Measurements from ENCODE around the gene BIN2. TPM values are rescaled to one million over a fixed set of nuclear protein-coding genes. Genes with fewer than 3 reads are reported as not detected.

The BIN2 gene
- total RNA-seq = under 0.01 TPM in 1 of 2 replicates, not detected in the other

DNA sequence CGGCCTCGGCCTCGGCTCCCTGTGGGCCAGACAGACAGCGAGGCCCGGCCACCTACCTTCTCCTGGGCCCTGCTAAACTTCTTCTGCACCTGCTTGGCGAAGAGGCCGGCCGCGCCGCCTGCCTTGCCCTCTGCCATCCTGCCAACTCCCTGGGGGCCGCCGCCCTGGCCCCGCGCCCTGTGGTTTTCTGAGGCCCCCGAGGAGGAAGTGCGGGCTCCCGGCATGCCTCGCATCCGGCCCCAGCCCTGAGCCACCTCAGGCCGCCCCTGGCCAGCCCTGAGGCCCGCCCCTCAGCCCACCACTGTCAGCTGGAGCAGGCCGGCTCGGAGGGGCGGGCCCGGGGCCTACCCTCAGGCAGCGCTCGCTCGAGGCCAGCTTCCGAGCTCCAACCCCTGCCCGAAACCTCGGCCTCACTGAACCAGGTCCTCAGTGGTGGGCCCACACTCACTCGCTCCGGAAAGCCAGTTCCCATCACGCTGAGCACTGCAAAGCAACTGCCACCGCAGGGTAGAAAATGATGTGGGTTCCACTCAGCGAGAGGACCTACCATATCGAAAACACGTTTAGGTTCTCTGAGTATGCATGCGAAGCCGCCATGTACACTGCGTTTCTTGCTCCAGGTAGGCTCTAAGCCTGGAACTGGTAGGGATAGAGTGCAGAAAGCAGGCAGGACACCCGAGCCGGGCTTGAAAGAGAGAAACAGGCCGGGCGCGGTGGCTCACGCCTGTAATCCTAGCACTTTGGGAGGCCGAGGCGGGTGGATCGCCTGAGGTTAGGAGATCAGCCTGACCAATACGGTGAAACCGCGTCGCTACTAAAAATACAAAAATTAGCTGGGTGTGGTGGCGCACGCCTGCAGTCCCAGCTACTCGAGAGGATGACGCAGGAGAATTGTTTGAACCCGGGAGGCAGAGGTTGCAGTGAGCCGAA is at the start of gene BIN2:
TSS of gene BIN2 (minus strand) at position 209 of the 930 bp plus-strand sequence. CDS start at position 137, 72 bp downstream.

DNA sequence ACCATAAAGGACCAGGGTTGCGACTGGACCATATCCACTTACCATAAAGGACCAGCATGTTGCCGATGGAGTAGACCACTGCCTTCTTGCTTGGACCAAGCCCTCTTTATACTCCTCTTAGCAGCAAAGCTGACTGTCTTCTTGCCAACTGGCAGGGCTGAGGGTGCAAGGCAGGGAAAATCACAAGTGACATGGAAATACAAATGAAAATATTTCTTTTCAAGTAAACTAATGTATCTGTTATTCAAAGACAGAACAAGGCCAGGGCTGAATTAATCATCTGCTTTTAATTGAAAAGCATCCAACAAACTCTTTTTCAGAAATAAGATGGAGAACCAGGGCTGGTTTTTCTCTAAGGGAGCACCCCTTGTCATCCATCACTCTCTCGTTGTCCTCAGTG is 22.6 kb upstream of the BIN2 start, which contains the start of gene CELA1:
TSS of gene CELA1 (minus strand) at position 99 of the 400 bp plus-strand sequence. CDS start at position 58, 41 bp downstream.

DNA sequence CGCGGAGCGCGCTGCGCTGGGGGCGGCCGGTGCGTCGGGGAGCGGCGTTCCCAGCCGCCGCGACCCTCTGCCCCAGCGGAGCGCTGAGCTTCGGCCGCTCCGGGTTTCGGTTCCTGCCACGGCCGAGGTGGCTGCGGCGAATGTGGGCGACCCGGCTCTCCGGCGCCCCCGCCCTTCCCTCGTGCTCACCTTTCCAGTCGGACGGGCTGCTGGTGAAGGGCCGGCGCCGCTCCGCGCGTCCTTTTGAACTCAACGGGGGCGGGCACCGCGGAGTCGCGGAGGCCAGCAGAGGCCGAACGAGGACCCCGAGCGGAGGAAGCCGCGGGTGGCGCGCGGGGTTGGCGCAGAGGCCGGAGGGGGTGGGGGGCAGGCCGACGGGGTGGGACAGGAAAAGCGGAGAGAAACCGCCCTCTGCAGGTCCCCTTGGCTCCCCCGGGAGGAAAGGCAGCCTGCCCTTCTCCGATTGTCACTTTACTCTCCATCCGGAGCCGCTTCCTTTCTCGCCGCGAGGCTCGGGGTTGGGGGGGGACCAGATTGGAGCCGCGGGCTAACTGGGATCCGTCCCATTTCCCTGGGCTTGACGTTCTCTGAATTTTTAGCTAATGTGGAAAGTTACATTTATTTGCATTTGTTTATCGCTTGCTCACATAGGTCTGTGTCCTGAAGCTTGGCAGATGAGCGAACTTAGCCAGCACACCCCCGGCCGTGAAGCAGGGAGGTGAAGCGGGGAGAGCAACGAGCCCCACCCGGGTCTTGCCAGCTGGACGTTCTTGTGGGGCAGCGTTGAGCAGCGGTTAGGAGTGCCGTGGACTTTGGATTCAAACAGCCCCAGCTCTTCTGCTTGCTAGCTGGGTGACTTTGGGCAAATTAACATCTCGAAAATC is 53.7 kb downstream of the BIN2 start, which contains the start of gene SMAGP:
TSS of gene SMAGP (minus strand) at position 349 of the 884 bp plus-strand sequence. CDS start 1,137 bp downstream, outside the sequence.

DNA sequence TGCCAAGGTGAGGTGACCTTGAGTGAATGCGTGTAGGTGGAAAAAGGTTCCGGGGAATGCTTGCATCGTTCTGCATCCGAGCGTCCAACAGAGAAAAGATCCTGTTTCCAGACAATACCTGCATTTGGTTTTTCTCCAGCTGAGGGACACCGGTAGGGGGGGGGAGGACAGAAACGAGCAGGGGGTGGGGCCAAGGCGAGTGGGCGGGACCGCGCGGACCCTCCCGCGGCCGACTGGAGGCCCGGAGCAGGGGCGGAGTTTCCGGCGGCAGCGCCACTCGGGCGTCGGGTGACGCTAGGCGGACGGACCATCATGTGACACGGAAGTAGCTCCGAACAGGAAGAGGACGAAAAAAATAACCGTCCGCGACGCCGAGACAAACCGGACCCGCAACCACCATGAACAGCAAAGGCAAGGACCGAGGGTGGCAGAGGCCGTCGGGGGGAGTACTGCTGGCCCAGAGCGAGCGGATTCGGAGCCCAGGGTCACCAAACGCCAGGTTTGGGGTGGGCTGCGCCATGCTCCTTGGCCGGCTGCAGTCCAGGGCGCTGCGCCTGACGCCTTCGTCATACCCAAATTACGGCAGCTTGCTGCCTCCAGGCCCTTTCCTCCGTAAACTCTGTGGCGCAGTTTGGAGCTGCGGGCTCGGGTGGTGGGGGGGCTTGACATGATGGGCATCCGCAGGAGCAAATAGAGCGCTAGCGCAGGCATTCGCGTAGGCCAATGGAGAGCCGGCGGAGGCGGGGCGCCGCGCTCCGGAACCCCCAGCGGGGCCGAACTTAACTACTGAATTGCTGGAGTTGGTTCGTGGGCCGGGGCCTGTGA is 85.3 kb downstream of the BIN2 start, which contains the start of gene DAZAP2:
TSS of gene DAZAP2 (plus strand) at position 317 of the 825 bp plus-strand sequence. CDS start at position 399, 82 bp downstream.

Other genes starting within 250 kb of the BIN2 start
- gene CSRNP2, start 240.6 kb downstream of the BIN2 start, total RNA-seq = 27.1 and 31.4 TPM in 2 replicates
- gene TFCP2, start 151.0 kb downstream of the BIN2 start, total RNA-seq = 7.9 and 9.0 TPM in 2 replicates
- gene POU6F1, start 106.1 kb downstream of the BIN2 start, total RNA-seq = 2.2 and 5.1 TPM in 2 replicates
- gene DAZAP2, start 85.3 kb downstream of the BIN2 start, total RNA-seq = 157 and 197 TPM in 2 replicates
- gene SMAGP, start 53.8 kb downstream of the BIN2 start, total RNA-seq = 7.9 and 14.5 TPM in 2 replicates
- not detected in 2 replicates for gene CELA1, start 22.5 kb upstream of the BIN2 start, total RNA-seq
- 210 and 402 TPM in 2 replicates for gene GALNT6, start 67.2 kb upstream of the BIN2 start, total RNA-seq
- gene SLC4A8, start 100.7 kb upstream of the BIN2 start, total RNA-seq = 14.1 and 14.9 TPM in 2 replicates